HG03097 (cell line): Measurements from ENCODE around the gene ZNF777.

ENCODE experiments used
- ATAC-seq: cut with Tn5 transposase; IDR thresholded peaks from one replicate; pipeline ENCODE4 v1.9.1; 2021; ENCODE audit not compliant: unreplicated experiment, low FRiP score

Gene ZNF777

DNA sequence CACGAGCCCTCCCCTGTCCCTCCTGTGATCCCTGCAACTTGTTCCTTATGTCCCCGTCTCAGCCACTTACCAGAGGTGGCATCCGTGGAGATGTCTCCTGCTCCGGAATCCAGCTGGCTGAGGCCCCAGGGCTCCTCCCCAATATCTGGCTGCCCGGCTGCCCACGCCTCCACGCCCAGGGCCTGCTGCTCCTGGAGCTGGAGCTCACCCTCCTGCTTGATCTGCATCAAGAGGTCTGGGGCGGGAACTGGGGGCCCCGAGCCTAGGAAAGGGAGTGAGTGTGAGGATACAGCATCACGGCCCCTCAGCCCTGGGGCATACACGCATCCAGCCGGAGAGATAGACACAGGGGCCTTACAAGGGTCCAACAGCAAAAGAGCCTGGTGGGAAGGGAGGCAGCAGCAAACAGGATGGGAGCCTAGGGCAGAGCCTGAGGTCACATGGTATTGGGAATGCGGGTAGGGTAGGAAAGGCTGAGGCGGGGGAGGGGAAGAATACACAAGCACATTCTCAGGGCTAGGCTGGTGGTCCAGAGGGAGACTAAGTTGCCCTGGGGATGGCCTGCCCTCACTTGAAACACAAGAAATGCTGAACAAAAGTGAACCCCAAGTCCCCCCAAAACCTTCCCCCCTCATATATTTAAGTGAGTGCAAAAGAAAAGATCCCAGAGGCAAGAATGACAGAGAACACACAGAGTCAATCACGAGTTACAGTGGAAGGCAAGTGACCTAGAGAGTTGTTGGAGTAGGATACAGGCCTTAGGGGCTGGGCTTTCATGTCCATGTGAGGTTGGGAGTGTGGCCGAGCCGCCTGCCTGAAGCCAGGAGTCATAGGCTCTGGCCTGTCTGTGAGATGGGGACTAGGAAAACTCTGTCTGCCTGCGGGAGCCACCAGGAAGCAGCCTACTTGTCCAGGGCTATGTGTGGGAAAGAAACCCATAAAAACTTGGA is 16.9 kb upstream of the ZNF777 start:
- ATAC-seq, result no peak

DNA sequence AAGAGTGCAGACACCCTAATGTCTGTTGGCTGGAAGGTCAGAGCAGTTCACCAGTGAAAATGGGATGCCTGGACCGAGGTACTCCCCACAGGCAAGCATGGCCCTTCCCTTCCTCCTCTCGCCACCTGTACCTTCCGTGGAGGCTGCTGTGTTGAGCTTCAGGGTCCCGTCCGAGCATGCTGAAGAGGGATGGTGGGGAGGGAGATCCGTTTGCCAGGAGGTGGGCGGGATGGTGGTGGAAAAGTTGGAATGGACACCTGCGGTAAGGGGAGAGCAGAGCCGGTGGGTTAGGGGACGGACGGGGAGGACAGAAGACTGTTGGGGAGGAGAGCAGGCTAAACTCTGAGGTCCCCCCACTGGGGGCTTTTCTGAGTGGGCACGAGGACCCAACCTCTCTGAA is 15.9 kb upstream of the ZNF777 start:
- no peak for ATAC-seq

DNA sequence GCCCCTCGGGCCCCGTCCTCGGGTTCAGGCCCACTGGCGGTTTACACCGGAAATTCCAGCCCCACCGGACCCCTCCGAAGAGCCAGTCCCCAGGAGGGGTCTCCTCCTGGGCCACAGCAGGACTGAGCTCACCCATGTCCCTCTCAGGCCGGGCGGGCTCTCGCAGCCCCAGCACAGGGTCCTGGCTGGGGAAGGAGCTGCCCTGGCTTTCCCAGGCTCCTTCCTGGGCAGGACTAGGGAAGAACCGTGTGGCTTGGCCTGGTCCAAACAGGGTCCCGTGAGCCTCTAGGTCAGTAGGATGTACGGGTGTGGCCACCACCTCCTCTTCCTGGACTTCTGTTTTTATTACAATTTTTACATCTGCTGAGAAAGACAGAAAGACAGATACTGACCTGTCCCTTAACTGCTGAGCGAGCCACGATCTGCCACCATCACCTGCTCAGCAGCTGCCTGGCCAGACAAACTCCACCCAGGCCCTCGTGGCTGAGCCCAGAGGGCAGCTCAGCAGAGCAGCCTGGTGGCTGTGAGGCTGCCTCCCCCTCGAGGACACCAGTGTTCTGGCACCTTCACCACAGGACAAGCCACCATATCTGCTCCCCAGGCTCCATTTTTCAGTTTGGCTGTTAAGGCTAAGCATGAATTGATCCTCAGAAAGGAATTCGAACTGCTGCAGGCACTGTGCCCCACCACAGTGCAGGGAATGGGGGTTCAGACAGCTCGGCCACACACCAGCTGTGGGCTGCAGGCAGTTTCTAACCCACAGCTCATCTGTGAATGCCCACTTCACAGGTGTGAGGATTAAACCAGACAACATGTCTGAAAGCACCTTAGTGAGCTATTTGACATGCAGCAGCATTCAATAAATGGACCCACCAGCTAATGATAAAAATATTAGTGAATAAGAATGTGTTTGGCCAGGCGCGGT is 14.5 kb upstream of the ZNF777 start:
- ATAC-seq, result no peak

DNA sequence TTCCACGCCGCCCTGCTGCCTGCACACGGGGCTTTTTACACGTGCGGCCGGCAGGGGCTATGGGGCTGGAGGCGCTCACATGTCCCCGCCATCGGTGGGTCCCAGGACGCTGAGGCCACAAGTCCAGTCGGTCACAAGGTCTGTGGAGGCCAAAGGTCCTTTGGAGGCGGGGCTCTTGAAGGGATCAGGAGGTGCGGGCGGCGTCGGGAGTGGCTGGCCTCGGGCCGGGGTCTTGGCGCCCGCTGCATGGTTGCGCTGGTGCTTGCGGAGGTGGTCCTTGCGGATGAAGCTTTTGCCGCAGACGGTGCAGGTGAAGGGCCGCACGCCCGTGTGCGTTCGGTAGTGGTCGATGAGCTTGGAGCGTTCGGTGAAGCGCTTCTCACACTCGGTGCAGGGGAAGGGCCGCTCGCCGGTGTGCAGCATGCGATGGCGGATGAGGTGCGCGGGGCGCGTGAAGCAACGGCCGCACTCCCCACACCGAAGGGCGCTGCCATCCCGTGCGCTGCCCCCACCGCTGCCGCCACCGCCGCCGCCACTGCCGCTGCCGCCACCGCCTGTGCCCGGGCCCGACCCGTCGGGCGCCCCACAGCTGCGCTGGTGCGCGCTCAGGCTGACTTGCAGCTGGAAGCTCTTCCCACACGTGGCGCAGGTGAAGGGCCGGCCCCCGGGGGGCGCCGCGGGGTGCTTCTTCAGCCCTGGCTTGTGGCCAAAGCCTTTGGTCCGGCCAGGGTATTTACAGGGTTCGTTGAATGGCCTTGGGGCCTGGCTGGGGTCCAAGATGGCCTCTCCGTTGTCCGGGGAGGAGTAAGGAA is 13.7 kb upstream of the ZNF777 start:
- ATAC-seq, result no peak

DNA sequence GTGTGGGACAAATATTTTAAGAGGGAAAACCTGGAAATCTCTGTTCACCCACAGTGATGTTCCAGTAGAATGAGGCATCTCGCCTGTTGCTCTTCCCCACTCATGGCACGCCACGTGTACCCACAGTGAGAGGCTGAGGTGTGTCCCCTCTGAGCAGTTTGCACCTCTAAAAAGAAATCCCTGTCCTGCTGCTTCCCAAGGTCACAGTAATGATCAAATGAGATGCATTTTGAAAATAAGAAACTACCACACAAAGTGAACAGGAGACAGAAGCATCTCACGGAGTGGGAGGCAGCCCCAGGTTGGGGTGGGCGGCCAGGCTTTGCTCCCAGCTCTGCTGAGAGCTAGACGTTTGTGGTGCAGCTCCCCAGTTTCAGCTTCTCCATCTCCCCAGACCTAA is 12.4 kb upstream of the ZNF777 start:
- no peak for ATAC-seq

DNA sequence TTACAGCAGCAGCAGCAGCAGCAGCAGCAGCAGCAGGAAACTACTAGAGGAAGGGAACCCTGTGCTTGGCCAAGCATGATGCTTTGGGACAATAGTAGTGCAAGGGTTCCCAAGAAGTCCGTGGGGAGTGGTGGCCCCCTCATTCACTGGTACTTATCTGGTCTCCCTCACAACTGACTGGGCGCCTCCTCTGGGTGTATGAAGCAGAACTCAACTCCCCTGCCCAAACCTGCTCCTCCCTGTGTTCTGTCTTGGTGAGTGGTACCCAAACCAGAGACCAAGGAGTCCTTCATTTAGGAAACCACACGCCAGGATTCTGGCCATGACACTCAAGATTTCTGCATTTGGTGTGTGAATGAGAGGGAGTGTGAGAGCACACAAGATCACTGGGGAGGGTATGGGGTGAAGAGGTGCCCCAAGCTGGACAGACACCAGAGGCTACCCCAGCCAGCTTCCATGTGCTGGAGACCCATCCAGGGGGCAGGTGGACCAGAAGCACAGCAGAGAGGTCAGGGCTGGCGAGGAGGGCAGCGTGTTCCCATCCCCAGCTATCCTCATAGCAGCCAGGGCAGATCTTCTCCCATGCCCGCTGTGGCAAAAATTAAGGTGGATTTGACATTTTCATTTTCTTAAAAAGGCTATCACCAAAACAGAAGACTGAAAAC is 10.6 kb upstream of the ZNF777 start:
- no peak for ATAC-seq

DNA sequence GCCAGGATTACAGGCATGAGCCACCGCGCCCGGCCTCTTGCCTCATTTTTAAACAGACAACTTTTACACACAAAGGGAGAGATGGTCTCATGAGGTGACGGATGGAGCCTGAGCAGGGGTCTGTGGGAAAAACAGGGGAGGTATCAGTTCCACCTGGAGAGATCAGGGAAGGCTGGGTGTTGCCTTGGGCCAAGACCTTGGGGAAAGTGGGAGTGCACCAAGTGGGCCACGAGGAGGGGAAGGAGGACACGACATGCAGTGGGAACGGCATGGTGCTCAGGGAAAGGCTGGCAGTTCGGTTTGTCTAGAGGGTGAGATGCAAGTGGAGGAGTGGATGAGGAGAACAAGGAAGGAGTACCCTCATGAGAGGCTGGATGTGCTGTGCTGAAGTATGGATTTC is 8.9 kb upstream of the ZNF777 start:
- ATAC-seq, result no peak

DNA sequence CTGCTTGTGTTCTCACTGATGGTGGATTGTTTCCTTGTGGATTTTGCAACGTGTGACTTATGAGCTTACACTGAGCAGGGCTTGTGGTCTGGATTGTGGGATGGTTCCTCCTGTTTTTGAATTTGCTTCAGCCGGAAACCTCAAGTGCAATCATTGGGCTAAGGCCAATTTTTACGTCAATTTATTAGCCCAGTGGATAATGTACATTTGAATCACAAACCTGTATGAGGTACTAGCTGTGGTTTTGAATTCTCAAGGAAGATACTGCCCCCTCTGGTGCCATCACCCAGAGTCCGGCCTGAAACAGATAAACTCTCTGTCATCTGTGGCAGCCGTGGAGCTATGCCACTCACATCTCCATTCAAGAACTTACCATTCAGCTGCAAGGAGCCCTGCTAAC is 7.3 kb upstream of the ZNF777 start:
- ATAC-seq, result no peak

DNA sequence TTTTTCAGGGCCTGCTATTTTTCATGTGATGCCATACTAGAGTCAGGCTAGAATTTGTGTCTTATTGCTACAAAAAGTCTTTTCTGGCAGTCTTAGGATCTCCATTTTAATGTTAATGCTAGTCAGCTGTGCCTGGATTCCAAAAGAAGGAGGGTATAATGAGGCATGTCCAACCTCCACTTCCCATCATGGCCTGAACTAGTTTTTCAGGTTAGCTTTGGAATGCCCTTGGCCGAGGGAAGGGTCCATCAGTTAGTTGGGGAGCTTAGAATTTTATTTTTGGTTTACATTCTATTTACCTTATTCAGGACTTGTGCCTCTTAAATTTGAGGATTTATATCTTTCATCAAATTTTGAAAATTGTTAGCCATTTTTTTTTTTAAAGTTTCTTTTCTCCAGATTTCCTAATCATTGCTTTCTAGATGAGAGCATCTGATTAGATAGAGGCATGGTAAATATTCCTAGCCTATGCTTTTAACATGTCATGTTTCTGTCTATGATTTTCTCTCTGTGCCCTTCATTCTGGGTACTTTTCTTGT is 6.5 kb upstream of the ZNF777 start:
- ATAC-seq, result no peak

DNA sequence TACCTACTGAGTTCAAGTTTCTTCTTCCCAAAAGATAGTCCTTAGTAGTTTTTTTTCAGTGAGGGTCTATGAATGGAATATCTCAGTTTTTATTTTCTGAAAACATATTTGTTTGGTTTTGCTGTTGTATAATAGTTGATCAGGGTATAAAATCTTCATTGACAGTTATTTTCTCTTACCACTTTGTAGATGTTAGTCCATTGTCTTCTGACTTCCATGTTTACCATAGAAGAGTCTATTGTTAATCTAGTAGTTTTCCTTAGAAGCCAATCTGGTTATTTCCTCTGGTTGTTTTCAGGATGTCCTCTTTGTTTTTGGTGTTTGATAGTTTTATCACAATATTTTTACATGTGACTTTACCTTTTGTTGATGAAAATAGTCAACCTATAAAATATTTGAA is 5.5 kb upstream of the ZNF777 start:
- ATAC-seq, result no peak

DNA sequence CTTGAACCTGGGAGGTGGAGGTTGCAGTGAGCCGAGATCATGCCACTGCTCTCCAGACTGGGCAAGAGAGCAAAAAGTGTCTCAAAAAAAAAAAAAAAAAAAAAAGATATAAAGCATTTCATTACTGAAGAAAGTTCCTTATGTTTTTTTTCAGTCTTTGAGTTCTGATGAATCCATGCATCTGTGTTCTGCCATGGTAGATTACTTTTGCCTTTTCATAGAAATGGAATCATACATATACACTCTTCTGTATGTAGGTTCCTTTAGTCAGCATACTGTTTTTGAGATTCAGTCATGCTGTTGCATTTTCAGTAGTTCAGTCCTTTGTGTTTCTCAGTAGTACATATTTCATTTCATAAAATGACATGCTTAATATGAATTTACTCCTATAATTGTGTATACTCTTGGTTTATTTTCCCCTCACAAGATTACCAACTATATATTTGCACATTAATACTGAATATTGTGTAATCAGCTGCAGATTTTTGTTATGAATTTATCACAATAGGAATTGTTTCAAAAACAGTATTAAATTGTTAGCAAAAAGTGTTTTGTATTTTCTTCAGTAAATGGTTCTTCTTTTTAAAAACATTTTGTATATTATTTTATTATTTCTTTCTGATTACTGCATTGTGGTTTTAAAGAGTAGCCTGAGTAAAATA is 2.8 kb upstream of the ZNF777 start:
- no peak for ATAC-seq

DNA sequence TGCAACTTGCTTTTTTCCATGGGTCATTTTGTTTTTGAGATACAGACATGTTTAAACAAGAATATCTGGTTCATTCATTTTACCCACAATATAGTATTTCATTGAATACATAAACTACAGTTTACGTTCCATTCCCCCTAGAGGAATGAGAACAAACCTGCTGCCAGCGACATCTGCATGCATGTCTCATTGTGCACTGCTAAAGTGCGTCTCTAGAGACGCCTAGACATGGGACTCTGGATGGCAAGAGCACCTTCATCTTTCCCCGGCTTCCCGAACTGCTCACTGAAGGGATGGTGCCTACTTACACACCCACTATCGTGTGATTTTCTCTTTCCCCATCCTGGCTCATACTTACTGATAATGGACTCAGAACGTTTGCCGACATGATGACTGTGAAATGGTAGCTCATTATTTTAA is 1.2 kb upstream of the ZNF777 start:
- ATAC-seq, result no peak

DNA sequence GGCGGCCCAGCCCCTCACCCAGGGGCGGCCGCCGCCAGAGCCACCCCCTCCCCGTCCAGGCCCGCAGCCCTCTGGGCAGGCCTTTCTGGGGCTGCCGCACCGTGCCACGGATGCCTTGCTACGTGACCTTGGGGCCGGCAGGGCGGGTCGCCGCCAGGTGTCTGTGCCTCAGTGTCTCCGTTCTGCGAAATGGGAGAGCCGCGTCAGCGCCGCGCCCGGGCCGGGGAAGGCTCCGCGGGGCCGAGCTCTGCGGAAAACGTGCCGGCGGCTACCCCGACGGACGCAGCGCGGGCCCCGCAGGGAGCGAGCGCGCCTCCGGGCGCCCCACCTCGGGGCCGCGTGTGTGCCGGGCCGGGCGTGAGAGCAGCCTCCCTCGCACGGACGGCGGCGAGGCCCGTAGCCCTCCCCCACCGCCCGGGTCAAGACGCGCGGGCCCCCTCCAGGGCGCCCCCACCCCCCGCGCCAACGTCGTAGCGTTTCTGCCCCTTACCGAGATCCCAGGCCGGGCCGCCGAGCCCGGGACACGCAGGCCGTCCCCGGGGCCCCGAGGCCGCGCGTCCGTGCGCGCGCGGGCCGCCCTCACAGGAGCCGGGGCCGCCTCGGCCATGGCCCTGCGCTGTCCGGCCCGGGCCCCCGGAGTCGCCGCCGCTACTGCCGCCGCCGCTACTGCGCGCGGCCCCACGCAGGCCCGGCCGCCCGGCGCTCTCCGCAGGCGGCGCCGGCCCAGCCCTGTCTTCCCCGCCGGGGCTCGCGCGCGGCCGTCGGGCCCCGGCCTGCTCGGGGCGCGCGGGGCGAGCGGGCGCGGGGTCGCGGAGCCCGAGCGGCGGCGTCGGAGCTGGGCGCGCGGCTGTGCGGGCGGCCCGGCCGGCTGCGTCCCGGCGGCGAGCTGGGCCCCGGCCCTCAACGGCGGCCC is 1.1 kb downstream of the ZNF777 start:
- peak; percentile 26 for ATAC-seq

DNA sequence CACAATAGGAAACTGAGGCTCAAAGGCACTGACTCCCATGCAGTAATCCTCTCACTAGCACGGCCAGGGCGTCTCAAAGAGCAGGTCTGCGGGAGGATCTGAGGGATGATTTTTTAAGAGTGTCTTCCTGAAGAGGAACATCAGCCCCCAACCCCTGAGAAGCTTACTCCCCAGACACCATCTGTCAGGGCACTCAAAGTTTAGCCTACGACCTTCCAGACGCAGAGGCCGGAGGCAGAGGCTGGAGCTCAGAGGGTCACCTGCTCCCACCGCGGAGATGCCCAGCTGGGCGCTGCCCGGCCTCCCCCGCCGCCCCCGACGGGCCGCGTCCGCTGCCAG is 1.7 kb downstream of the ZNF777 start:
- no peak for ATAC-seq

DNA sequence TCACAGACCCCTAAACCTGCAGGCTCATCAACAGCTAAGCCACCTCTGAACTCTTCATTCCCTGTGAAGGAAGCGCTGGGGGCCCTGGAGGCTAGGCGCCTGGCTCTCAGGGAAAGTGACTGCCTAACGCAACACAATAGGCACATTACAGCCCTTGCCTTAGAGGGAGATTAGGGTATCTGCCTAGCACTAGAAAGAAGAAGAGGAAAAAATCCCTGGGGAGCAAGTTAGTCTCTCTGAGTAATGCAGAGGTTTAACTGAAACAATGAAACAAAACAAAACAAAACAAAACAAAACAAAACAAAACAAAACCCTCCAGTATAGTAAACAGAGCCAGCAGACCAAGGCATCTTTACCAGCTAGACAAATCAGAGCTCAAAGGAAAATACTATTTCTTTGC is 2.6 kb downstream of the ZNF777 start:
- no peak for ATAC-seq

DNA sequence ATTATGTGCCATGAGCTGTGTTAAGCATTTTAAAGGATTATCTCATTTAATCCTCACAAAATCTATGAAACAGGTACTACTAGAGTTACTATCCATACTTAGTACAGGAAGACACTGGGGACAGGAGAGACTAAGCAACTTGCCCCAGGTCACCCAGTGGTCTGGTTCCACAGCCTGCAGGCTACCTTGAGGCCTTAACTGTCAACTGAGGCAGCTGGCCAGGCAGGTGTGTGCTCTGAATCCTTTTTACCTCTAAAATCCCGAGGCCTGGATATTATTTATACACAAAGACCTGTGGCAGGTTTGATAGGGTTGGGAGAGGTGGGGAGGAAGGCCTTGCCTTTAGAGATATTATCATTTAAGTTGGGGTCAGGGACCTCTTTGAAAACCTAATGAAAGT is 3.1 kb downstream of the ZNF777 start:
- ATAC-seq, result no peak

DNA sequence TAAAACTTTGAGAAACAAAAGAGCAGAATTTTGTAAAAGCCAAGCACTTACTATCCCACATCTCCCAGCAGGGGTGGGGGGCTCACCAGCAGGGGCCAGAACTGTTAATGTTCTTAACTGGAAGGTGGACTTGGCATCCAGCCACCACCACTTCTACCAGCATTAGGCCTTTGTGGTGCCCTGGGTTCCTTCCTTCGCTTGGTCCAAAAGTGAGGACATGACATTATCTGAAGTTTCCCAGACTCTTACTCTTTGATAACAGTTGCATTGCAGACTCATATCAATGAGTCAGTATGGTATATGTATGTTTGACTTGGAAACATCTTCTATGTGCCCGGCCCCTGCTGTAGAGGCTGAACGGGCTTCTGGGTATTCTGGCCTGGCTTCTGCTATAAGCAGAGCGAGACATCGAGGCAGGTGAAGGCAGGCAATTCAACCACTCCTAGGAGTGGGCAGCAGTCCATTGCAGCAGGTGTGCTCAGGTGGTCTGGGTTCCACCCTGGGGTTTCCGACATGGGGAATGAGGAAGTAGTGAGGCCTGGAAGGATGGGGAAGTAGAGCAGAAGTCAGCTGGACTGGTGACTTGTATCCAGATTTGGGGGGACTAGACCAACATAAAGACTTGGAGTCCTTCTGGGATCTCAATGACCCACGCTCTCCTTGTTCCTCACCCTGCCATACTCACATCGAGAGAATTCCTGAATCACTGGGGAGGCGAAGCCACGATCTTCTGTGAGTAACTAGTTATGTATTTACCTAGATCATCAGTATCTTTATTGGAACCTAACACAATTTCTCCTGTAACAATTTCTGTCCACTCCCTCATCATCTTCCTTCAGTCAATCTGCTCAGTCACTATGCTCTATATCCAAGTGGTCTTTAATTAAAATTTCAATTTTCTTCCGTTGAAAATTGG is 4.1 kb downstream of the ZNF777 start:
- no peak for ATAC-seq
